Esophagus muscularis mucosa (tissue), 4 donors: ENCODE data around the gene CPEB3. TPM values are rescaled to one million over a fixed set of nuclear protein-coding genes. Genes with fewer than 3 reads are reported as not detected.

ENCODE experiments used
- DNase-seq: peaks from one replicate; pipeline ENCODE4 v3.0.0-alpha.2; 2017; ENCODE audit errors: extremely low spot score
- H3K27ac ChIP-seq, 4 donors: fragments of 200-600 bp; sonication (generic); replicated peaks in 1 of 4; 1 replicate in 3 of 4; 2 replicates in 1 of 4; pipeline ENCODE4 v1.5.1; 2016 to 2019; ENCODE audit warnings: mild to moderate bottlenecking in 1 of 4
- H3K27me3 ChIP-seq, 4 donors: fragments of 200-600 bp; sonication (generic); one replicate each; pipeline versions ENCODE4 v1.5.1 to v1.6.0; 2016 to 2019
- H3K36me3 ChIP-seq, 4 donors: fragments of 200-600 bp; sonication (generic); one replicate each; pipeline ENCODE4 v1.5.1; 2016 to 2019
- H3K4me1 ChIP-seq, 4 donors: fragments of 200-600 bp; sonication (generic); one replicate each; pipeline ENCODE4 v1.5.1; 2016 to 2019
- H3K4me3 ChIP-seq, 4 donors: fragments of 200-600 bp; sonication (generic); 1 replicate in 2 of 4; 2 replicates in 2 of 4; pipeline ENCODE4 v1.5.1; 2016 to 2019; ENCODE audit warnings: mild to moderate bottlenecking in 4 of 4, moderate library complexity in 1 of 4
- H3K9me3 ChIP-seq, 4 donors: fragments of 200-600 bp; sonication (generic); 1 replicate in 3 of 4; 2 replicates in 1 of 4; pipeline ENCODE4 v1.5.1; 2016 to 2019
- CTCF ChIP-seq, 3 experiments: fragments of 200-600 bp in 2 of 3; fragments of 450-650 bp in 1 of 3; sonication (generic) in 2 of 3; IDR thresholded peaks; one replicate each; pipeline ENCODE4 v1.5.1; 2017 to 2019; ENCODE audit warnings: antibody characterized with exemption in 3 of 3, mild to moderate bottlenecking in 2 of 3, moderate library complexity in 1 of 3
- EP300 ChIP-seq: sonication (generic); formaldehyde crosslinking; IDR thresholded peaks from one replicate; pipeline ENCODE4 v1.6.1; 2017; ENCODE audit warnings: antibody characterized with exemption
- POLR2A ChIP-seq: fragments of 450-650 bp; IDR thresholded peaks from one replicate; pipeline ENCODE4 v1.6.1; 2017; ENCODE audit warnings: antibody characterized with exemption, moderate library complexity, mild to moderate bottlenecking, low read depth
- POLR2AphosphoS5 ChIP-seq, 2 donors: sonication (generic); formaldehyde crosslinking; IDR thresholded peaks; one replicate each; pipeline ENCODE4 v1.6.1; 2017; ENCODE audit warnings: antibody characterized with exemption in 2 of 2
- WGBS: methylation state at CpG from one replicate; pipeline ENCODE4 v1.1.5; 2018; 5-methylcytosine and 5-hydroxymethylcytosine counted together
- intact Hi-C: fragments of 100-400 bp; cut with DNase I; formaldehyde crosslinking; loops from one replicate; pipeline ENCODE4 v1.15.1; 2023
- total RNA-seq, 4 donors: library from RNA; depleted of rRNA; stranded (reverse); fragments of >200 nt; gene quantifications; one replicate each; pipeline versions ENCODE4 v1.1.0 to v1.2.1, GENCODE V29; 2016

CPEB3 gene
- total RNA-seq, 4 donors from 2014 or later, result 6.8 to 11.0 (median 10.4) TPM

- H3K9me3 ChIP-seq, result no peaks in the 10 kb centered on the region
- no peak for TF ChIP-seq CTCF (IDR thresholded peaks at IDR 0.05)
- TF ChIP-seq EP300, result no peak
- no peak for TF ChIP-seq POLR2A
- no peak for TF ChIP-seq POLR2AphosphoS5 (IDR thresholded peaks at IDR 0.05)
- H3K36me3 ChIP-seq, result peaks cover 0 to 8% (median 5%) of the 10 kb centered on the region in 4 donors
- peaks cover 15 to 58% (median 33%) of the 10 kb centered on the region in 4 donors for H3K4me1 ChIP-seq
- peak overlapping the region in 1 of 4 donors; percentile 29 for H3K27ac ChIP-seq
- WGBS, result 89% methylated on average over 2 of the region's 2 CpGs
- DNase-seq, result no peak
- no peak overlapping the region for H3K4me3 ChIP-seq
- H3K27me3 ChIP-seq, result no peaks in the 10 kb centered on the region
- intact Hi-C loops, result no loop called here
These were observed 77.8 kb downstream of the CPEB3 start for GRCh38 chr10:92213049-92213448.

GRCh38 chr10:92208736-92209135 lies 82.1 kb downstream of the CPEB3 start:
- H3K9me3 ChIP-seq, result no peaks in the 10 kb centered on the region
- intact Hi-C loops, result no loop called here
- no peak for TF ChIP-seq POLR2A
- WGBS, result 38% methylated on average over 3 of the region's 3 CpGs
- H3K4me3 ChIP-seq, result no peak overlapping the region
- no peaks in the 10 kb centered on the region for H3K27me3 ChIP-seq
- peaks cover 0 to 9% (median 3%) of the 10 kb centered on the region in 4 donors for H3K36me3 ChIP-seq
- H3K4me1 ChIP-seq, result peaks cover 22 to 50% (median 41%) of the 10 kb centered on the region in 4 donors
- no peak for DNase-seq
- peak overlapping the region; percentile 61 to 76 (median 68) for H3K27ac ChIP-seq

- Histone ChIP-seq H3K36me3 (peaks cover 0 to 9% (median 3%) of the 10 kb centered on the region in 4 donors), H3K27me3 (no peaks in the 10 kb centered on the region), H3K9me3 (no peaks in the 10 kb centered on the region), H3K27ac (peak overlapping the region; percentile 61 to 76 (median 68)), H3K4me3 (no peak overlapping the region), H3K4me1 (peaks cover 22 to 45% (median 41%) of the 10 kb centered on the region in 4 donors)
- TF ChIP-seq CTCF (IDR thresholded peaks at IDR 0.05), result no peak
- no peak for TF ChIP-seq POLR2A
- TF ChIP-seq POLR2AphosphoS5 (IDR thresholded peaks at IDR 0.05), result no peak
- no peak for TF ChIP-seq EP300
- intact Hi-C loops, result no loop called here
- no peak for DNase-seq
These were observed 82.6 kb downstream of the CPEB3 start for GRCh38 chr10:92208157-92208720.

GRCh38 chr10:92207061-92207460 lies 83.8 kb downstream of the CPEB3 start:
- peaks cover 0 to 9% (median 3%) of the 10 kb centered on the region in 4 donors for H3K36me3 ChIP-seq
- no peak overlapping the region for H3K27ac ChIP-seq
- peaks cover 22 to 45% (median 38%) of the 10 kb centered on the region in 4 donors for H3K4me1 ChIP-seq
- H3K27me3 ChIP-seq, result no peaks in the 10 kb centered on the region
- TF ChIP-seq CTCF (IDR thresholded peaks at IDR 0.05), result no peak
- no peak for TF ChIP-seq POLR2A
- H3K9me3 ChIP-seq, result no peaks in the 10 kb centered on the region
- no peak for DNase-seq
- WGBS, result 92% methylated on average over 1 of the region's 1 CpG
- H3K4me3 ChIP-seq, result no peak overlapping the region
- intact Hi-C loops, result no loop called here

- intact Hi-C loops, result no loop called here
- no peak for DNase-seq
- WGBS, result 95% methylated on average over 6 of the region's 6 CpGs
- TF ChIP-seq POLR2AphosphoS5 (IDR thresholded peaks at IDR 0.05) (no peak), POLR2A (no peak), EP300 (no peak), CTCF (IDR thresholded peaks at IDR 0.05) (no peak)
- Histone ChIP-seq H3K4me3 (no peak overlapping the region), H3K9me3 (no peaks in the 10 kb centered on the region), H3K4me1 (peaks cover 12 to 18% (median 17%) of the 10 kb centered on the region in 4 donors), H3K36me3 (peaks cover 0 to 9% (median 3%) of the 10 kb centered on the region in 4 donors), H3K27me3 (no peaks in the 10 kb centered on the region), H3K27ac (no peak overlapping the region)
These were observed 86.8 kb downstream of the CPEB3 start for GRCh38 chr10:92203919-92204623.
